HepG2 (cell line): ENCODE results near the gene SPRED2. TPM values are rescaled to one million over a fixed set of nuclear protein-coding genes. Genes with fewer than 3 reads are reported as not detected.

Experiments used
- ATAC-seq: fragments of 200-7000 bp; cut with Tn5 transposase; 3 replicates; pipeline ENCODE4 v1.9.1; 2020; ENCODE audit warnings: mild to moderate bottlenecking, moderate library complexity
- BruUV-seq: library from RNA; stranded (reverse); fragments of 400-500 nt; replicated peaks from 2 replicates; lab custom pipeline; 2021; lab: Mats Ljungman, UMichigan
- CTCF ChIA-PET: fragments of 300-600 bp; formaldehyde crosslinking; extraction: SDS; loops from one replicate; lab custom pipeline; 2021; ENCODE audit warnings: low total read pairs, inconsistent platforms, low intra/inter-chr PET ratio; lab: Yijun Ruan, JAX
- POLR2A ChIA-PET: fragments of 350-600 bp; sonication (Branson Sonifier 250); formaldehyde crosslinking; loops from one replicate; lab custom pipeline; 2020; ENCODE audit warnings: antibody characterized with exemption, inconsistent platforms; lab: Yijun Ruan, JAX
- DNase-seq: peaks from one replicate; pipeline ENCODE4 v3.0.0-alpha.2; 2015; ENCODE audit warnings: low spot score
- FAIRE-seq: peaks from 3 replicates; lab custom pipeline; 2011; peaks lifted over from hg19 to GRCh38; lab: Jason Lieb, UNC
- H2AFZ ChIP-seq: one replicate; pipeline ENCODE4 v1.6.1; 2011; ENCODE audit warnings: low read length, inconsistent platforms
- H3K27ac ChIP-seq: fragments of 300-600 bp; 3 replicates; pipeline ENCODE4 v1.8.0; 2011; ENCODE audit warnings: mixed run types, mild to moderate bottlenecking, mixed read lengths, low read length, inconsistent platforms; ENCODE audit not compliant: insufficient read depth; ENCODE audit errors: extremely low read length
- H3K27me3 ChIP-seq, 2 experiments: fragments of 200-600 bp in 1 of 2; 2 replicates in 1 of 2; 3 replicates in 1 of 2; pipeline versions ENCODE4 v1.6.0 to v1.8.0; 2011; ENCODE audit warnings: low read length in 2 of 2, mild to moderate bottlenecking in 2 of 2, moderate library complexity in 2 of 2, inconsistent platforms in 1 of 2; ENCODE audit not compliant: insufficient read depth in 2 of 2, control insufficient read depth in 1 of 2
- H3K36me3 ChIP-seq, 2 experiments: fragments of 200-600 bp in 1 of 2; replicated peaks in 1 of 2; 2 replicates in 1 of 2; 3 replicates in 1 of 2; pipeline versions ENCODE4 v1.5.1 to v1.8.0; 2011; ENCODE audit warnings: low read length in 2 of 2, inconsistent platforms in 1 of 2; ENCODE audit not compliant: insufficient read depth in 2 of 2, control insufficient read depth in 1 of 2
- H3K4me1 ChIP-seq: 2 replicates; pipeline ENCODE4 v1.5.1; 2012; ENCODE audit warnings: low read length, inconsistent platforms; ENCODE audit not compliant: insufficient read depth
- H3K4me2 ChIP-seq: 2 replicates; pipeline ENCODE4 v1.6.0; 2011; ENCODE audit warnings: low read depth, low read length, inconsistent platforms
- H3K4me3 ChIP-seq, 3 experiments: fragments of 200-600 bp in 1 of 3; sonication (generic), shearing (Covaris generic) in 1 of 3; replicated peaks in 1 of 3; 2 replicates each; pipeline ENCODE4 v1.5.1; 2011 to 2016; ENCODE audit warnings: low read length in 3 of 3, inconsistent platforms in 2 of 3, low read depth in 2 of 3, mild to moderate bottlenecking in 2 of 3, control low read depth in 1 of 3, mixed read lengths in 1 of 3; ENCODE audit not compliant: insufficient read depth in 1 of 3
- H3K79me2 ChIP-seq: one replicate; pipeline ENCODE4 v1.6.1; 2011; ENCODE audit warnings: low read length, inconsistent platforms; ENCODE audit not compliant: insufficient read depth
- H3K9ac ChIP-seq: 2 replicates; pipeline ENCODE4 v1.6.0; 2011; ENCODE audit warnings: mild to moderate bottlenecking, low read depth, low read length, inconsistent platforms; ENCODE audit not compliant: insufficient read depth
- H3K9me3 ChIP-seq: 2 replicates; pipeline ENCODE4 v1.5.1; 2012; ENCODE audit warnings: mild to moderate bottlenecking, low read length
- H4K20me1 ChIP-seq: 2 replicates; pipeline ENCODE4 v1.6.0; 2011; ENCODE audit warnings: inconsistent platforms, mild to moderate bottlenecking, low read length, moderate library complexity; ENCODE audit not compliant: insufficient read depth
- CBX5 ChIP-seq: sonication (generic); formaldehyde crosslinking; IDR thresholded peaks from 2 replicates; pipeline ENCODE4 v1.4.0; 2020; ENCODE audit warnings: missing genetic modification reagents, borderline replicate concordance
- CHD2 ChIP-seq: IDR thresholded peaks from 2 replicates; pipeline ENCODE4 v1.6.1; 2011; ENCODE audit warnings: low read depth, low read length, improper control_type of control experiment
- NCOA1 ChIP-seq: sonication (generic); formaldehyde crosslinking; IDR thresholded peaks from 2 replicates; pipeline ENCODE4 v1.9.0; 2021; ENCODE audit warnings: missing genetic modification reagents
- NFE2 ChIP-seq: sonication (generic); formaldehyde crosslinking; IDR thresholded peaks from 2 replicates; pipeline ENCODE4 v1.4.0; 2020; ENCODE audit warnings: missing genetic modification reagents
- ZFAT ChIP-seq: sonication (generic); formaldehyde crosslinking; conservative IDR thresholded peaks from 2 replicates; pipeline ENCODE4 v1.8.1; 2023; ENCODE audit warnings: missing genetic modification reagents, inconsistent platforms
- ZFP41 ChIP-seq: sonication (generic); formaldehyde crosslinking; IDR thresholded peaks from 2 replicates; pipeline ENCODE4 v1.4.0; 2020; ENCODE audit warnings: mild to moderate bottlenecking, missing genetic modification reagents, borderline replicate concordance
- ZNF432 ChIP-seq: sonication (generic); formaldehyde crosslinking; IDR thresholded peaks from 2 replicates; pipeline ENCODE4 v1.5.0; 2020; ENCODE audit warnings: missing genetic modification reagents, mild to moderate bottlenecking, borderline replicate concordance
- ZNF878 ChIP-seq: sonication (generic); formaldehyde crosslinking; IDR thresholded peaks from 2 replicates; pipeline ENCODE4 v1.8.1; 2023; ENCODE audit warnings: mild to moderate bottlenecking, missing genetic modification reagents, moderate library complexity
- ZNF879 ChIP-seq: sonication (generic); formaldehyde crosslinking; IDR thresholded peaks from 2 replicates; pipeline ENCODE4 v1.8.1; 2023; ENCODE audit warnings: missing genetic modification reagents
- WGBS: methylation state at CpG from one replicate; pipeline ENCODE4 v1.1.6; 2017; ENCODE audit warnings: low lambda C conversion rate; 5-methylcytosine and 5-hydroxymethylcytosine counted together
- in situ Hi-C: cut with HindIII; loops from 2 replicates; pipeline ENCODE4 v1.10.0; 2017; ENCODE audit warnings: low pct_unique_long_range_greater_than_20kb; ENCODE audit not compliant: extremely low pct_ligation_motif_present
- intact Hi-C: fragments of 100-400 bp; cut with micrococcal nuclease; formaldehyde crosslinking; loops from one replicate; pipeline ENCODE4 v1.10.0; 2022; ENCODE audit not compliant: unreplicated experiment
- polyA plus RNA-seq, 8 experiments: library from polyadenylated mRNA; depleted of rRNA in 3 of 8; stranded (reverse) in 7 of 8; unstranded in 1 of 8; fragments of >200 nt; fragmentation: Illumina TruSeq in 4 of 8; extraction: Trizol in 4 of 8; gene quantifications; 2 replicates each; pipeline versions ENCODE4 v1.2.1 to v1.2.3, GENCODE V29; 2011 to 2016; ENCODE audit warnings: low read depth in 4 of 8, missing spikeins in 1 of 8, mixed read lengths in 1 of 8; ENCODE audit not compliant: insufficient read depth in 1 of 8
- total RNA-seq, 5 experiments: library from RNA; depleted of rRNA; stranded (reverse); fragments of >200 nt; fragmentation: Illumina TruSeq; extraction: Trizol; gene quantifications; 2 replicates each; pipeline ENCODE4 v1.2.3, GENCODE V29; 2016; ENCODE audit warnings: low read depth in 1 of 5
- TF ChIP-seq, protein P1 (sequence below): sonication (generic); formaldehyde crosslinking; IDR thresholded peaks from 2 replicates; pipeline ENCODE4 v1.4.0; 2020; ENCODE audit warnings: mild to moderate bottlenecking, missing genetic modification reagents
- TF ChIP-seq, protein P2 (sequence below): sonication (generic); formaldehyde crosslinking; IDR thresholded peaks from 2 replicates; pipeline ENCODE4 v1.4.0; 2020; ENCODE audit warnings: missing genetic modification reagents, mild to moderate bottlenecking, borderline replicate concordance

SPRED2 gene
- total and polyA plus RNA-seq, 2 of the 13 experiments (the other 11 are each of a cell fraction or from before 2014, with no cell fraction given) = 13.0 to 37.0 TPM

- H3K9me3 ChIP-seq = no peaks in the 10 kb centered on the region
- no peak overlapping the region for H3K4me3 ChIP-seq
- H4K20me1 ChIP-seq = peaks cover 7% of the 10 kb centered on the region
- H3K36me3 ChIP-seq = peaks cover 21 to 79% of the 10 kb centered on the region in 2 experiments
- H3K9ac ChIP-seq = no peak overlapping the region
- WGBS = 90% methylated on average over 1 of the region's 1 CpG
- no peak overlapping the region for H2AFZ ChIP-seq
- no peaks in the 10 kb centered on the region for H3K79me2 ChIP-seq
- CTCF ChIA-PET = no interaction called here
- intact Hi-C loops = no loop called here
- FAIRE-seq (no peak), DNase-seq (no peak)
- no peak for TF ChIP-seq ZNF432 (CRISPR knock-in tag)
- TF ChIP-seq, protein P1, sequence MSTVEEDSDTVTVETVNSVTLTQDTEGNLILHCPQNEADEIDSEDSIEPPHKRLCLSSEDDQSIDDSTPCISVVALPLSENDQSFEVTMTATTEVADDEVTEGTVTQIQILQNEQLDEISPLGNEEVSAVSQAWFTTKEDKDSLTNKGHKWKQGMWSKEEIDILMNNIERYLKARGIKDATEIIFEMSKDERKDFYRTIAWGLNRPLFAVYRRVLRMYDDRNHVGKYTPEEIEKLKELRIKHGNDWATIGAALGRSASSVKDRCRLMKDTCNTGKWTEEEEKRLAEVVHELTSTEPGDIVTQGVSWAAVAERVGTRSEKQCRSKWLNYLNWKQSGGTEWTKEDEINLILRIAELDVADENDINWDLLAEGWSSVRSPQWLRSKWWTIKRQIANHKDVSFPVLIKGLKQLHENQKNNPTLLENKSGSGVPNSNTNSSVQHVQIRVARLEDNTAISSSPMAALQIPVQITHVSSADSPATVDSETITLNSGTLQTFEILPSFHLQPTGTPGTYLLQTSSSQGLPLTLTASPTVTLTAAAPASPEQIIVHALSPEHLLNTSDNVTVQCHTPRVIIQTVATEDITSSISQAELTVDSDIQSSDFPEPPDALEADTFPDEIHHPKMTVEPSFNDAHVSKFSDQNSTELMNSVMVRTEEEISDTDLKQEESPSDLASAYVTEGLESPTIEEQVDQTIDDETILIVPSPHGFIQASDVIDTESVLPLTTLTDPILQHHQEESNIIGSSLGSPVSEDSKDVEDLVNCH (CRISPR knock-in tag) = no peak
- no peak for TF ChIP-seq ZNF878 (CRISPR knock-in tag)
- TF ChIP-seq ZNF879 (CRISPR knock-in tag) = no peak
- no peak for TF ChIP-seq CBX5 (CRISPR knock-in tag)
- TF ChIP-seq ZFP41 = no peak
- no peak for TF ChIP-seq ZFAT (CRISPR knock-in tag)
- TF ChIP-seq NCOA1 (CRISPR knock-in tag) = no peak
- no peak for TF ChIP-seq NFE2 (CRISPR knock-in tag)
- TF ChIP-seq, protein P2, sequence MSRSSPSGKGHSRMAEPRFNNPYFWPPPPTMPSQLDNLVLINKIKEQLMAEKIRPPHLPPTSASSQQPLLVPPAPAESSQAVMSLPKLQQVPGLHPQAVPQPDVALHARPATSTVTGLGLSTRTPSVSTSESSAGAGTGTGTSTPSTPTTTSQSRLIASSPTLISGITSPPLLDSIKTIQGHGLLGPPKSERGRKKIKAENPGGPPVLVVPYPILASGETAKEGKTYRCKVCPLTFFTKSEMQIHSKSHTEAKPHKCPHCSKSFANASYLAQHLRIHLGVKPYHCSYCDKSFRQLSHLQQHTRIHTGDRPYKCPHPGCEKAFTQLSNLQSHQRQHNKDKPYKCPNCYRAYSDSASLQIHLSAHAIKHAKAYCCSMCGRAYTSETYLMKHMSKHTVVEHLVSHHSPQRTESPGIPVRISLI = no peak
- TF ChIP-seq CHD2 = no peak
- TF ChIP-seq, all 625 proteins: peak for 0
- H3K27ac ChIP-seq = no peak overlapping the region
- no peak overlapping the region for H3K4me2 ChIP-seq
- POLR2A ChIA-PET = interaction anchor here (0.6 kb wide), 1 partner anchor 249 kb away, joined by 3 read pairs; no protein-coding TSS in a partner anchor
- BruUV-seq = no TSS peak
- H3K4me1 ChIP-seq = no peaks in the 10 kb centered on the region
- H3K27me3 ChIP-seq = no peaks in the 10 kb centered on the region
- in situ Hi-C loops = no loop called here
- no peak for ATAC-seq
Measured at GRCh38 chr2:65263262-65263661, 169.1 kb downstream of the SPRED2 start.
